Thyroid gland (tissue), 4 donors: ENCODE measurements around the gene IL2.

Experiments
- POLR2A ChIP-seq, 2 donors: fragments of 450-650 bp; IDR thresholded peaks; one replicate each; pipeline ENCODE4 v1.6.1; 2017; ENCODE audit warnings: antibody characterized with exemption in 2 of 2, mild to moderate bottlenecking in 2 of 2, moderate library complexity in 1 of 2
- TF ChIP-seq, protein P1 (sequence below), 6 experiments: fragments of 200-600 bp in 3 of 6; fragments of 450-650 bp in 3 of 6; sonication (generic) in 3 of 6; IDR thresholded peaks; one replicate each; pipeline ENCODE4 v1.5.1; 2016 to 2019; ENCODE audit warnings: antibody characterized with exemption in 6 of 6, mild to moderate bottlenecking in 2 of 6, inconsistent platforms in 1 of 6, moderate library complexity in 1 of 6

DNA sequence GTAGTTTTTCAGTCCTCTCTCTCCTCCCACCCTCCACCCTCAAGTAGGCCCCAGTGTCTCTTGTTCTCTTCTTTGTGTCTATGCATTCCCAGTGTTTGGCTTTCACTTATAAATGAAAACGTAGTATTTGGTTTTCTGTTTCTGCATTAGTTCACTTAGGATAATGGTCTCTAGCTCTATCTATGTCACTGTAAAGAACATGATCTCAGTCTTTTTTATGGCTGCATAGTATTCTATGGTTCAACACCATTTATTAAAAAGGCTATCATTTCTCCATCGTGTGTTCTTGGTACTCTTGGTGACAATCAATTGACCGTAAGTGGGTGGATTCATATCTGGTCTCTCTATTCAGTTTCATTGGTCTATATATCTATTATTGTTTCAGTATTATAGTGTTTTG, 18.7 kb upstream of the IL2 start:
- TF ChIP-seq, protein P1, sequence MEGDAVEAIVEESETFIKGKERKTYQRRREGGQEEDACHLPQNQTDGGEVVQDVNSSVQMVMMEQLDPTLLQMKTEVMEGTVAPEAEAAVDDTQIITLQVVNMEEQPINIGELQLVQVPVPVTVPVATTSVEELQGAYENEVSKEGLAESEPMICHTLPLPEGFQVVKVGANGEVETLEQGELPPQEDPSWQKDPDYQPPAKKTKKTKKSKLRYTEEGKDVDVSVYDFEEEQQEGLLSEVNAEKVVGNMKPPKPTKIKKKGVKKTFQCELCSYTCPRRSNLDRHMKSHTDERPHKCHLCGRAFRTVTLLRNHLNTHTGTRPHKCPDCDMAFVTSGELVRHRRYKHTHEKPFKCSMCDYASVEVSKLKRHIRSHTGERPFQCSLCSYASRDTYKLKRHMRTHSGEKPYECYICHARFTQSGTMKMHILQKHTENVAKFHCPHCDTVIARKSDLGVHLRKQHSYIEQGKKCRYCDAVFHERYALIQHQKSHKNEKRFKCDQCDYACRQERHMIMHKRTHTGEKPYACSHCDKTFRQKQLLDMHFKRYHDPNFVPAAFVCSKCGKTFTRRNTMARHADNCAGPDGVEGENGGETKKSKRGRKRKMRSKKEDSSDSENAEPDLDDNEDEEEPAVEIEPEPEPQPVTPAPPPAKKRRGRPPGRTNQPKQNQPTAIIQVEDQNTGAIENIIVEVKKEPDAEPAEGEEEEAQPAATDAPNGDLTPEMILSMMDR (IDR thresholded peaks at IDR 0.05) = no peak
- no peak for TF ChIP-seq POLR2A (IDR thresholded peaks at IDR 0.05)
